ENCODE measurements around the gene LPAR2.

DNA sequence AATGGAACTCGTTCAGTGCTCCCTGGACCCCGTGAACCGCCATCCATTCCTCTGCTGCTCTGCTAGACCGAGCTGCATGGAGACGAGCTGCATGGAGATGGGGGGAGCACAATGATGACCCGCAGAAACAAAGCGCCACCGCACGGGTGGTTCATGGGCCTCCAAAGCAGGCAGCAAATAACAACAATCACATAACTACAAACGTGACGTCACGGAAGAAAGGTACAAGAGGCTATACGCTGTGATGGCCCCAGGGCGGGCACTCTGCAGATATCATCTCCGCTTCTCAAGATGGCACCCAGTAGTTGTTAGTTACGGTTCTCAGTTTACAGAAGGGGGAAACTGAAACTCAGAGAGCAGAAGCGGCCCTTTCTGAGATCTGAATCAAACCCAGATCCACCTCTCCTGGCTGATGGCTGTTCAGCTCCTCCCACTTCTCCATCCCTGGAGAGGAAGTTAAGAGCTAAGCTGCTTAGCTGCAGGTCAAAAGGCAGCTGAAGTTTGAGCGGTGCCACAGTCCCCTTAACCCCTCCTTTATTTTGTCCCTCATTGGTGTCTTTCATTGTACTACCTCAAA lies 33.7 kb upstream of the LPAR2 start:
- TF ChIP-seq MYC (CRISPR knock-in tag; IDR thresholded peaks at IDR 0.05; ENCODE audit: borderline replicate concordance) (no peak), MIER3 (CRISPR knock-in tag; IDR thresholded peaks at IDR 0.05; ENCODE audit: borderline replicate concordance) (no peak), ZNF879 (CRISPR knock-in tag; IDR thresholded peaks at IDR 0.05) (no peak), HOXA3 (CRISPR knock-in tag; IDR thresholded peaks at IDR 0.05) (no peak), PHF21A (CRISPR knock-in tag; IDR thresholded peaks at IDR 0.05) (no peak), ZBTB20 (CRISPR knock-in tag; IDR thresholded peaks at IDR 0.05; ENCODE audit: borderline replicate concordance, low read depth) (no peak)
- TF ChIP-seq, protein P1, sequence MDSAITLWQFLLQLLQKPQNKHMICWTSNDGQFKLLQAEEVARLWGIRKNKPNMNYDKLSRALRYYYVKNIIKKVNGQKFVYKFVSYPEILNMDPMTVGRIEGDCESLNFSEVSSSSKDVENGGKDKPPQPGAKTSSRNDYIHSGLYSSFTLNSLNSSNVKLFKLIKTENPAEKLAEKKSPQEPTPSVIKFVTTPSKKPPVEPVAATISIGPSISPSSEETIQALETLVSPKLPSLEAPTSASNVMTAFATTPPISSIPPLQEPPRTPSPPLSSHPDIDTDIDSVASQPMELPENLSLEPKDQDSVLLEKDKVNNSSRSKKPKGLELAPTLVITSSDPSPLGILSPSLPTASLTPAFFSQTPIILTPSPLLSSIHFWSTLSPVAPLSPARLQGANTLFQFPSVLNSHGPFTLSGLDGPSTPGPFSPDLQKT (CRISPR knock-in tag; IDR thresholded peaks at IDR 0.05; ENCODE audit: borderline replicate concordance): no peak
- TF ChIP-seq, protein P2, sequence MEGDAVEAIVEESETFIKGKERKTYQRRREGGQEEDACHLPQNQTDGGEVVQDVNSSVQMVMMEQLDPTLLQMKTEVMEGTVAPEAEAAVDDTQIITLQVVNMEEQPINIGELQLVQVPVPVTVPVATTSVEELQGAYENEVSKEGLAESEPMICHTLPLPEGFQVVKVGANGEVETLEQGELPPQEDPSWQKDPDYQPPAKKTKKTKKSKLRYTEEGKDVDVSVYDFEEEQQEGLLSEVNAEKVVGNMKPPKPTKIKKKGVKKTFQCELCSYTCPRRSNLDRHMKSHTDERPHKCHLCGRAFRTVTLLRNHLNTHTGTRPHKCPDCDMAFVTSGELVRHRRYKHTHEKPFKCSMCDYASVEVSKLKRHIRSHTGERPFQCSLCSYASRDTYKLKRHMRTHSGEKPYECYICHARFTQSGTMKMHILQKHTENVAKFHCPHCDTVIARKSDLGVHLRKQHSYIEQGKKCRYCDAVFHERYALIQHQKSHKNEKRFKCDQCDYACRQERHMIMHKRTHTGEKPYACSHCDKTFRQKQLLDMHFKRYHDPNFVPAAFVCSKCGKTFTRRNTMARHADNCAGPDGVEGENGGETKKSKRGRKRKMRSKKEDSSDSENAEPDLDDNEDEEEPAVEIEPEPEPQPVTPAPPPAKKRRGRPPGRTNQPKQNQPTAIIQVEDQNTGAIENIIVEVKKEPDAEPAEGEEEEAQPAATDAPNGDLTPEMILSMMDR (CRISPR knock-in tag; IDR thresholded peaks at IDR 0.05): no peak
- TF ChIP-seq, protein P3, sequence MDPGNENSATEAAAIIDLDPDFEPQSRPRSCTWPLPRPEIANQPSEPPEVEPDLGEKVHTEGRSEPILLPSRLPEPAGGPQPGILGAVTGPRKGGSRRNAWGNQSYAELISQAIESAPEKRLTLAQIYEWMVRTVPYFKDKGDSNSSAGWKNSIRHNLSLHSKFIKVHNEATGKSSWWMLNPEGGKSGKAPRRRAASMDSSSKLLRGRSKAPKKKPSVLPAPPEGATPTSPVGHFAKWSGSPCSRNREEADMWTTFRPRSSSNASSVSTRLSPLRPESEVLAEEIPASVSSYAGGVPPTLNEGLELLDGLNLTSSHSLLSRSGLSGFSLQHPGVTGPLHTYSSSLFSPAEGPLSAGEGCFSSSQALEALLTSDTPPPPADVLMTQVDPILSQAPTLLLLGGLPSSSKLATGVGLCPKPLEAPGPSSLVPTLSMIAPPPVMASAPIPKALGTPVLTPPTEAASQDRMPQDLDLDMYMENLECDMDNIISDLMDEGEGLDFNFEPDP (CRISPR knock-in tag; conservative IDR thresholded peaks at IDR 0.05): no peak

Data from HepG2 (cell line).